ENCODE measurements around the gene ROBO1.

The ROBO1 gene

DNA sequence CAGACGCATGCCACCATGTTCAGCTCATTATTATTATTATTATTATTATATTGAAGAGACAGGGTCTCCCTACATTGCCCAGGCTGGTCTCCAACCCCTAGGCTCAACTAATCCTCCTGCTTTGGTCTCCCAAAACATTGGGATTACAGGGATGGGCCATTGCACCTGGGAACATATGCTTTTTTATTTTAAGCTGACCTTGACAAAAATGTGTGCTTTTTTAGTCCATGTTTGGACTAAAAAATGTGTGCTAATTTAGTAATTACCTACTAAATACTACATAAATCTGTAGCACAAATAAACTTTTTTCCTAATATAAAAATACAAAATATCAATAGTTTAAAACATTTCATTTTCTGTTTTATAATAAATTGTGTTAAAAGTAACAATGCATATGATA, 693.2 kb downstream of the ROBO1 start:
- H3K36me3 ChIP-seq (ENCODE audit: insufficient read depth), result no peaks in the 10 kb centered on the region
- no peaks in the 10 kb centered on the region for H3K4me1 ChIP-seq (ENCODE audit: low read depth, poor library complexity, severe bottlenecking)
- no peak overlapping the region for H3K4me2 ChIP-seq
- H3K4me3 ChIP-seq (IDR thresholded peaks at IDR 0.05; ENCODE audit: insufficient read depth, low read depth, low read length), result no peak overlapping the region
- H3K79me2 ChIP-seq (ENCODE audit: insufficient read depth, low read depth), result no peaks in the 10 kb centered on the region
- TF ChIP-seq CTCF (conservative IDR thresholded peaks at IDR 0.05; ENCODE audit: low read depth, low read length), result no peak
- H4K20me1 ChIP-seq (ENCODE audit: insufficient read depth), result no peaks in the 10 kb centered on the region
- H3K9ac ChIP-seq, result no peak overlapping the region
- no peak overlapping the region for H3K27ac ChIP-seq
- H2AFZ ChIP-seq (ENCODE audit: low read depth), result no peak overlapping the region
- no peaks in the 10 kb centered on the region for H3K27me3 ChIP-seq (ENCODE audit: insufficient read depth, low read depth)

DNA sequence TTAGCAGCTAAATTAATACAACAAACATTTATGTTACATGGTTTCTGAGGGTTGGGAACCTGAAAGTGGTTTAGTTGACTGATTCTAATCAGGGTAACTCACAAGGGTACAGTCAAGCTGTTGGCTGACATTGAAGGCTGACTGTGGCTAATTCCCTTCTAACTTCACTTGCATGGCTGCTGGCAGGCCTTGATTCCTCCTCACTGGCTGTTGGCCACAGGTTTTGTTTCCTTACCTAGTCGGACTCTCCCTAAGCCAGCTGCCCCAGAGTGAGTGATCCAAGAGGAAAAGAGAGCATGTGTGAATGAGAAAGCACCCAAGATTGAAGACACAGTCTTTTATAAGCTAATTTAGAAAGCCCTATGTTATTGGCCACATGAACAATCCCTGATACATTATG, 700.1 kb downstream of the ROBO1 start:
- H2AFZ ChIP-seq (ENCODE audit: low read depth), result no peak overlapping the region
- H3K27ac ChIP-seq, result no peak overlapping the region
- H3K79me2 ChIP-seq (ENCODE audit: insufficient read depth, low read depth), result no peaks in the 10 kb centered on the region
- TF ChIP-seq CTCF (conservative IDR thresholded peaks at IDR 0.05; ENCODE audit: low read depth, low read length), result no peak
- no peak overlapping the region for H3K9ac ChIP-seq
- H3K36me3 ChIP-seq (ENCODE audit: insufficient read depth), result no peaks in the 10 kb centered on the region
- H3K4me2 ChIP-seq, result no peak overlapping the region
- no peaks in the 10 kb centered on the region for H4K20me1 ChIP-seq (ENCODE audit: insufficient read depth)
- H3K4me1 ChIP-seq (ENCODE audit: low read depth, poor library complexity, severe bottlenecking), result no peaks in the 10 kb centered on the region
- H3K27me3 ChIP-seq (ENCODE audit: insufficient read depth, low read depth), result no peaks in the 10 kb centered on the region
- no peak overlapping the region for H3K4me3 ChIP-seq (IDR thresholded peaks at IDR 0.05; ENCODE audit: insufficient read depth, low read depth, low read length)

DNA sequence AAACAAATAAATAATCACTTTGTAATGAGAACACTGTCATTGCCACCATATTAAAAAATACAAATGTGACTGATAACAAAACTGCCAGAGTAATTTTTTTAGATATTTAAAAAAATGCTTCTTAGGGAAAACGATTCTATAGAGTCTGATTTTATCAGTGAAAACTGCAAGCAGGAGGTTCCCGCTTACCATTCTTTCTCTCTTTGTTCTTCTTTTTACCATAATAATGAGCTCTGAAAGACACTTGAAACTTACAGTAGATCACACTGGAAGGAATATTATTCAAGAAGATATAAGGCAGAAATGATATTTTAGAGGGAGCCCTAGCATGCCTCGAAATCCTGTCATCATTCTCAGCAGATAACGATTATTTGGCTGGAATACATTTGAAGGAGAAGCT, 701.3 kb downstream of the ROBO1 start:
- no peak overlapping the region for H3K9ac ChIP-seq
- no peaks in the 10 kb centered on the region for H4K20me1 ChIP-seq (ENCODE audit: insufficient read depth)
- H3K27me3 ChIP-seq (ENCODE audit: insufficient read depth, low read depth), result no peaks in the 10 kb centered on the region
- no peak for TF ChIP-seq CTCF (conservative IDR thresholded peaks at IDR 0.05; ENCODE audit: low read depth, low read length)
- no peak overlapping the region for H2AFZ ChIP-seq (ENCODE audit: low read depth)
- no peak overlapping the region for H3K4me3 ChIP-seq (IDR thresholded peaks at IDR 0.05; ENCODE audit: insufficient read depth, low read depth, low read length)
- no peak overlapping the region for H3K4me2 ChIP-seq
- H3K79me2 ChIP-seq (ENCODE audit: insufficient read depth, low read depth), result no peaks in the 10 kb centered on the region
- H3K27ac ChIP-seq, result no peak overlapping the region
- H3K4me1 ChIP-seq (ENCODE audit: low read depth, poor library complexity, severe bottlenecking), result no peaks in the 10 kb centered on the region
- H3K36me3 ChIP-seq (ENCODE audit: insufficient read depth), result no peaks in the 10 kb centered on the region

- Histone ChIP-seq H3K9ac (no peak overlapping the region), H3K4me2 (no peak overlapping the region), H4K20me1 (ENCODE audit: insufficient read depth) (no peaks in the 10 kb centered on the region), H2AFZ (ENCODE audit: low read depth) (no peak overlapping the region), H3K79me2 (ENCODE audit: insufficient read depth, low read depth) (no peaks in the 10 kb centered on the region), H3K36me3 (ENCODE audit: insufficient read depth) (no peaks in the 10 kb centered on the region), H3K4me3 (IDR thresholded peaks at IDR 0.05; ENCODE audit: insufficient read depth, low read depth, low read length) (no peak overlapping the region), H3K4me1 (ENCODE audit: low read depth, poor library complexity, severe bottlenecking) (no peaks in the 10 kb centered on the region), H3K27ac (no peak overlapping the region), H3K27me3 (ENCODE audit: insufficient read depth, low read depth) (no peaks in the 10 kb centered on the region)
- no peak for TF ChIP-seq CTCF (conservative IDR thresholded peaks at IDR 0.05; ENCODE audit: low read depth, low read length)
Measured at GRCh38 chr3:79063624-79064023, 704.2 kb downstream of the ROBO1 start.

DNA sequence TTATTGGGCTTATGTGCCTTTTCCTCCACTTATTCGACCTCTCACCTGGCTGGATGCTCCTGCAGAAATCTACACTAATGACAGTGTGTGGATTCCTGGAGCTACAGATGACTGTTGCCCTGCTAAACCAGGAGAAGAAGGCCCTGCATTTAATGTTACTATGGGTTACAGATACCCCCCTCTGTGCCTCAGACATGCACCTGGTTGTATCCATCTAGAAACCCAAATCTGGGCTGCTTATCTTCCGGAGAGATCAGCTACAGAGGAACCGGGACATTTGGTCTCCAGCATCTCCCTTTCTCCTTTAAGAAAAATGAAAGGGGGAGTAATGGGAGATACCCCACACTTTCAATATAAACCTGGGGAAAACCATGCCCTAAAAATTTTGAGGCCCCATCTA, 710.0 kb downstream of the ROBO1 start:
- no peak overlapping the region for H3K4me3 ChIP-seq (IDR thresholded peaks at IDR 0.05; ENCODE audit: insufficient read depth, low read depth, low read length)
- no peaks in the 10 kb centered on the region for H3K27me3 ChIP-seq (ENCODE audit: insufficient read depth, low read depth)
- H3K36me3 ChIP-seq (ENCODE audit: insufficient read depth), result no peaks in the 10 kb centered on the region
- H4K20me1 ChIP-seq (ENCODE audit: insufficient read depth), result no peaks in the 10 kb centered on the region
- no peaks in the 10 kb centered on the region for H3K79me2 ChIP-seq (ENCODE audit: insufficient read depth, low read depth)
- no peak overlapping the region for H3K4me2 ChIP-seq
- H3K27ac ChIP-seq, result no peak overlapping the region
- H3K4me1 ChIP-seq (ENCODE audit: low read depth, poor library complexity, severe bottlenecking), result no peaks in the 10 kb centered on the region
- no peak for TF ChIP-seq CTCF (conservative IDR thresholded peaks at IDR 0.05; ENCODE audit: low read depth, low read length)
- no peak overlapping the region for H2AFZ ChIP-seq (ENCODE audit: low read depth)
- H3K9ac ChIP-seq, result no peak overlapping the region
